ENCODE results near the gene ACIN1.
A peak's percentile ranks its signal among the peaks of the same experiment; 100 is the strongest.

ACIN1 gene

DNA sequence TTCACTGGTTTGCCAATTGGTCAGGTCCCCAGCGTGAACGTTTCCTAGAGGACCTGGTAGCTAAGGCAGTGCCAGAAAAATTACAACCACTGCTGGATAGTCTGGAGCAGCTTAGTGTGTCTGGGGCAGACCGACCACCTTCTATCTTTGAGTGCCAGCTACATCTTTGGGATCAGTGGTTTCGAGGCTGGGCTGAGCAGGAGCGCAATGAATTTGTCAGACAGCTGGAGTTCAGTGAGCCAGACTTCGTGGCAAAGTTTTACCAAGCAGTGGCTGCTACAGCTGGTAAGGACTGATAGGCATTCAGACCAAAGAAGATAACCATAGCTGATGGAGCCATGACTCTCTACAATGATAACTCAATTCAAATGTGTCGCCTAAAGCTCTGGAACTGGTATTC lies 2.9 kb upstream of the ACIN1 start:
- Histone ChIP-seq H3K4me2 (peak overlapping the region in 10 of 11 experiments; percentile 84 to 97 (median 87); a peak in 14 of 22 replicates), H3K9ac (no peak overlapping the region), H3K36me3 (peaks cover 24 to 43% (median 33%) of the 10 kb centered on the region in 11 experiments), H3K4me3 (peak overlapping the region in 3 of 10 experiments; percentile 75 to 84 (median 80); a peak in 5 of 20 replicates), H3K27me3 (no peaks in the 10 kb centered on the region), H3K27ac (no peak overlapping the region), H3K4me1 (peaks cover 33 to 67% (median 47%) of the 10 kb centered on the region in 10 experiments), H4K20me1 (peaks cover 18 to 75% (median 51%) of the 10 kb centered on the region in 11 experiments; a peak in 21 of 22 replicates), H3K9me3 (replicated peaks in 1 of 11) (no peaks in the 10 kb centered on the region)
- TF ChIP-seq Cebpa-rat (IDR thresholded peaks at IDR 0.05), result no peak

DNA sequence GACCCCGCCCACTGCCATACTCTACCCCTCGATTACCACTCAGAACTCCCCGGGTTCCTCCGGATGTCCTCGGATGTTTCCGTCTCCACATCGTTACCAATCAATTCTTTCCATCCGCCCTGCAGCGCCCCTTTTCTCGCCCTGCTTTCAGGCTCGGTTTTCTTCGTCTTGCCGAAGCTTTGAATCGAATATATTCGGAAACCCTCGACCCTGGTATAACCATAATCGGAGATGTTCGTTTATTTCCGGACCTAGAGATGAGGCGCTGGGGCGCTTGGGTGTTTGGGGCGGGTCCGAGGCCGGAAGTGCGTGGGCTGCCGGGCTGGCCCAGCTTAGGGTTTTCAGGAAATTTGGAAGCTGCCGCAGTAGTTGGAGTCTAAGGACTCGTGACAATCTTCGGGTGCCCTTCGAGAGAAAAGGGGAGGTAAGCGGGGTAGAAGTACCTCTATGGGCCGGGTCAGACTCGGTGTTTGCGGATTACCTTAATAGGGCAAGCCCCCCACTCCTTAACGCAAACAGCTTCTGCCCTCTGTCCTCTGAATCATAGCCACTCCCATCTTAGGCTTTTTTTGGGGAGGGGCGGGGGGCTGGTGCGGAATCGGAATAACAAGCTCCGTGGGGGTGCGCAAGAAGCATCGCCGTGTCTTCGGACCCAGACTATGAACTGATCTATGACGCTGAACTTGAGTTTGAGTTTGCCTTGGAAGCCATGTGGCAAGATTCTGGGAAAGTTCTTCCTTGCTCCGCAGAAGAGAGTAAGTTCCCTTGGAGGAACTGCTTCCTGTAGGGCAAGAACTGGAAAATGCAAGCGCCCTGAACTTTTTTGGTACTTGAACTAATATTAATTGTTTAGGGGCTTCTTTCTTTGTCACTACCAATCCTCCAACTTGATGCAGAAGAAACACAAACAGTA lies 516 bp upstream of the ACIN1 start, which contains the start of gene C14orf119:
TSS of gene C14orf119 (plus strand) at position 310 of the 913 bp plus-strand sequence. CDS start 2,154 bp downstream, outside the sequence.
- peak within 1 kb of the TSS; percentile 90 to 99 (median 97) for H3K9ac ChIP-seq
- H3K36me3 ChIP-seq, result peaks cover 47 to 66% (median 57%) of the 10 kb centered on the region in 11 experiments
- H3K9me3 ChIP-seq (replicated peaks in 1 of 11), result no peaks in the 10 kb centered on the region
- peak within 1 kb of the TSS; percentile 91 to 99 (median 97) for H3K27ac ChIP-seq
- H3K4me1 ChIP-seq, result peaks cover 29 to 72% (median 38%) of the 10 kb centered on the region in 10 experiments
- peaks cover 34 to 80% (median 68%) of the 10 kb centered on the region in 11 experiments; a peak in 21 of 22 replicates for H4K20me1 ChIP-seq
- no peaks in the 10 kb centered on the region for H3K27me3 ChIP-seq
- H3K4me2 ChIP-seq, result peak within 1 kb of the TSS; percentile 86 to 99 (median 94)
- H3K4me3 ChIP-seq, result peak within 1 kb of the TSS; percentile 72 to 96 (median 86)
- TF ChIP-seq Cebpa-rat (IDR thresholded peaks at IDR 0.05), result no peak

DNA sequence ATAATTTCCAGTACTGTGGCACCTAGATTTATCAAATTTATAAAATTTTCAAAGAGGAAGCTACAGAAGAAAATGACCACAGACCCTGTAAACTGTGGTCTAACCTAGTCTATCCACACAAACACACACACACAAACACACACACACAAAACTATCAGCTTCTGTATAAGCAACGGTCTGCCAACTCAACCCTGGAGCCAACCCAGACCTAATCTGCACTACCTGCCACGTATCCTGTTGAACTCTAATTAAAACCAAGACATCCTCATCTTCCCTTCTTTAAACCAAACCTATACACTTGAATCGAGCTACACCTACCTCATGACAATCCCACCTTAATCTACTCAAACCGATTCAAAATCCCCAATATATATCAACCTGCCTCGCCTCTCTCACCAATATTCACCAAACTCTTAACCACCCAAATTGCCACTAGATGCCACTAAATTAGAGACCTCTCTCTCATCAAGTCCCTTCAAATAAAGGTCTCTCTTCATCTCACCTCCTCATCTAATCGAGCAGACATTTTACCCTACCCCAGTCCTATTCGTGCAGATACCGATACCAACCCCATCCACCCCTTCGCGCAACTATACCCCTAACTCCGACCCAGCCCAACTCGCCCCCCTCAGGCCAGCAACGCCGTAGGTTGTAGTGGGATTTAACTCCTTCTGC lies 808 bp downstream of the ACIN1 start:
- Histone ChIP-seq H3K9ac (peak overlapping the region; percentile 90 to 99 (median 97)), H3K9me3 (replicated peaks in 1 of 11) (no peaks in the 10 kb centered on the region), H3K36me3 (peaks cover 59 to 69% (median 65%) of the 10 kb centered on the region in 11 experiments), H3K4me3 (peak overlapping the region; percentile 71 to 96 (median 86)), H3K4me2 (peak overlapping the region; percentile 82 to 99 (median 92)), H3K27me3 (no peaks in the 10 kb centered on the region), H3K4me1 (peaks cover 29 to 63% (median 34%) of the 10 kb centered on the region in 10 experiments), H3K27ac (peak overlapping the region; percentile 91 to 99 (median 97)), H4K20me1 (peaks cover 34 to 78% (median 70%) of the 10 kb centered on the region in 11 experiments; a peak in 21 of 22 replicates)
- TF ChIP-seq Cebpa-rat (IDR thresholded peaks at IDR 0.05), result no peak

DNA sequence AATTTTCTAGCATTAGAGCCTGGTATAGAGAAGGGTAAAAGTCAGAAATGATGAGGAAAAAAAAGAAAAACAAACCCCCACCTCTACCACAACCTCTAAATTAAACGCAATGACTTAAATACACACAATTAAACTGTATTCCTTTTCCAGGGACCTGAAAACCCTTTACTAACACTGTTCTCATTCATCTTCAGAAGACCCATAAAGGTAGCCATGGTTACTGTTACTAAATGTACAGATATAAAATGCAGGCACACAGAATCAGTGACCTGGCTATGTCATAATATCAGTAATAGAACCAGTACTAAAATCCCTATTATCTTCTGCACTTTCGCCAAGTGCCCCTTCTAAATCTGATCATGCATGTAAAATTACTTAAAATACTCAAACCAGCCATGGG lies 1.4 kb downstream of the ACIN1 start:
- H3K9ac ChIP-seq, result peak overlapping the region; percentile 90 to 99 (median 97)
- no peak for TF ChIP-seq Cebpa-rat (IDR thresholded peaks at IDR 0.05)
- peak overlapping the region in 7 of 11 experiments; percentile 91 to 99 (median 97); a peak in 10 of 22 replicates for H3K27ac ChIP-seq
- H3K9me3 ChIP-seq (replicated peaks in 1 of 11), result no peaks in the 10 kb centered on the region
- peaks cover 34 to 72% (median 64%) of the 10 kb centered on the region in 11 experiments; a peak in 21 of 22 replicates for H4K20me1 ChIP-seq
- no peaks in the 10 kb centered on the region for H3K27me3 ChIP-seq
- H3K36me3 ChIP-seq, result peaks cover 59 to 69% (median 65%) of the 10 kb centered on the region in 11 experiments
- H3K4me3 ChIP-seq, result peak overlapping the region; percentile 71 to 96 (median 86)
- H3K4me2 ChIP-seq, result peak overlapping the region; percentile 82 to 99 (median 92)
- peaks cover 29 to 58% (median 34%) of the 10 kb centered on the region in 10 experiments for H3K4me1 ChIP-seq

DNA sequence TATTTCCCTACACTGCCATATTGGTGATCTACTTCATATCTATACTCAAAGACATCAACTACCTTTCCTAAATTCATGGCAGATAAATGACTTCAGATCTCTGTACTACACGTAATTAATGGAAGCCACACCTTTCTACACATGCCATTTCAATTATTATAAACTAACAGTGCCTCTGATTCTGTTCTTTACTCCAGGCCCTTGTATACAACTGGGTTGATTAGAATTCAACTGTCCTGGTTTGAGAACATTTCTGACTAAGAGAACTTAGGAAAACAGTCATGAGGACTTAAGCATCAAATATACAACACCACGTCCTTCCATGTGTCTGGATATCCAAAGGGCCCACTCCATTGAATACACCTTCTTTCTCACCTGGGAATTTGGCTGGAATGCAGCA lies 1.8 kb downstream of the ACIN1 start:
- TF ChIP-seq Cebpa-rat (IDR thresholded peaks at IDR 0.05), result no peak
- Histone ChIP-seq H4K20me1 (peaks cover 34 to 72% (median 63%) of the 10 kb centered on the region in 11 experiments; a peak in 21 of 22 replicates), H3K9me3 (replicated peaks in 1 of 11) (no peaks in the 10 kb centered on the region), H3K4me1 (peaks cover 29 to 57% (median 33%) of the 10 kb centered on the region in 10 experiments), H3K4me2 (peak overlapping the region; percentile 82 to 99 (median 92)), H3K27me3 (no peaks in the 10 kb centered on the region), H3K27ac (no peak overlapping the region), H3K4me3 (peak overlapping the region in 8 of 10 experiments; percentile 71 to 93 (median 84); a peak in 11 of 20 replicates), H3K9ac (peak overlapping the region in 10 of 11 experiments; percentile 90 to 99 (median 97); a peak in 14 of 22 replicates), H3K36me3 (peaks cover 59 to 69% (median 65%) of the 10 kb centered on the region in 11 experiments)

DNA sequence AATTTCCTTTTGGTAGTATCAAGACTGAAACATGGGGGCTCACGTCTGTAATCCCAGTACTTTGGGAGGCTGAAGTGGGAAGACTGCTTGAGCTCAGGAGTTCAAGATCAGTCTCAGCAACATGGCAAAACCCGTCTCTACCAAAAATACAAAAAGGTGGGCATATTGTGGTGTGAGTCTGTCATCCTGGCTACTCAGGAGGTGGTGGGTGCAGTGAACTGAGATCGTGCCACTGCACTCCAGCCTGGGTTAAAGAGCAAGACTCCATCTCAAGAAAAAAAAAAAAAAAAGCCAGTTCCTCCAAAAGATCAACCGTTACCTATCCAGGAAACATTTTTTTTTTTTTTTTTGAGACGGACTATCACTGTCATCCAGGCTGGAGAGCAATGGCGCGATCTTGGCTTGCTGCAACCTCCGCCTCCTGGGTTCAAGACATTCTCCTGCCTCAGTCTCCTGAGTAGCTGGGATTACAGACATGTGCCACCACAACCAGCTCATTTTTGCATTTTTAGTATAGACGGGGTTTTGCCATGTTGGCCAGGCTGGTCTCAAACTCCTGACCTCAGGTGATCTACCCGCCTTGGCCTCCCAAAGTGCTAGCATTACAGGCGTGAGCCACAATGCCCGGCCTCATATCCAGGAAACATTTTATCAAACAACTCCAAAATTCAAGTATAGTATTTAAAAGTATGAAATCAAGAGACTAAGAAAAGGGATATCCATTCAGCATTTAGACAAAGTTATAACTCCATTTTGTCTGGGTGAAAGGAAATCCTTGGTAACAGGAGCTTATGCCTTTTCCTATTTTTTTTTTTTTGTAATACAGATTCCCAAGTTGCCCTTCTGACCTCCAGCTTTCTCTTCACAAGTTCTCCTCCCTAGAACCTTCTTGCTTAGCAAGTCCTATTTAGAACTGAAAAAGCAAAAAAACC lies 3.4 kb downstream of the ACIN1 start:
- no peak overlapping the region; a peak in 1 of 22 replicates for H3K4me2 ChIP-seq
- H3K9me3 ChIP-seq (replicated peaks in 1 of 11), result no peaks in the 10 kb centered on the region
- no peak overlapping the region for H3K4me3 ChIP-seq
- TF ChIP-seq Cebpa-rat (IDR thresholded peaks at IDR 0.05), result no peak
- H3K9ac ChIP-seq, result peak overlapping the region in 2 of 11 experiments; percentile 0 to 28; a peak in 4 of 22 replicates
- H3K27ac ChIP-seq, result no peak overlapping the region
- H3K27me3 ChIP-seq, result no peaks in the 10 kb centered on the region
- peaks cover 16 to 57% (median 21%) of the 10 kb centered on the region in 10 experiments for H3K4me1 ChIP-seq
- peaks cover 68 to 71% (median 70%) of the 10 kb centered on the region in 11 experiments for H3K36me3 ChIP-seq
- peaks cover 40 to 72% (median 61%) of the 10 kb centered on the region in 11 experiments; a peak in 21 of 22 replicates for H4K20me1 ChIP-seq

DNA sequence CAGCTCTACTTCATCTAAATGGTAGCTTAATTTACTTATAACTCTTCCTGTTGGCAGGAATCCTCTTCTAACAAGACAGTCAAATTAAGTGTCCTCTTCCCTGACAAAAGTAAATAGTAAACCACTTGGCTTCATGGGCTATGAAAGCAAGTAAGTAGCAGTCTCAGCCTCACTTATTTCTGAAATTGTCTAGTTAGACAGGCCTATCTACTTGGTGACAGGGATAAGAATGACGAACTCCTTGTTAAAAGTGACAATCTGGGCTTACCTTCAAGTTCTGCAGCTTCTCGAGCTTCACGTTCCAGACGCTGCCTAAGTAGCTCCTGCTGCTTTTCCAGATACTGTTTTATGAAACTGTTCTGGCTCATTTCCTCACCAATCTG lies 4.7 kb downstream of the ACIN1 start:
- H3K4me1 ChIP-seq, result peaks cover 11 to 68% (median 16%) of the 10 kb centered on the region in 10 experiments
- H3K36me3 ChIP-seq, result peaks cover 77 to 84% (median 83%) of the 10 kb centered on the region in 11 experiments
- no peaks in the 10 kb centered on the region for H3K27me3 ChIP-seq
- no peak overlapping the region for H3K4me3 ChIP-seq
- peaks cover 44 to 83% (median 74%) of the 10 kb centered on the region in 11 experiments; a peak in 21 of 22 replicates for H4K20me1 ChIP-seq
- TF ChIP-seq Cebpa-rat (IDR thresholded peaks at IDR 0.05), result no peak
- H3K4me2 ChIP-seq, result no peak overlapping the region
- H3K27ac ChIP-seq, result no peak overlapping the region
- peak overlapping the region in 3 of 11 experiments; percentile 7 to 35 (median 22); a peak in 2 of 22 replicates for H3K9ac ChIP-seq
- H3K9me3 ChIP-seq (replicated peaks in 1 of 11), result no peaks in the 10 kb centered on the region

Measured in BLaER1 treated with 17β-estradiol and CSF1 and Interleukin-3, amounts not matched to agents 10 nM and 100 nM (cell line).